Bronchial epithelial cell (primary cell): Measurements from ENCODE around the gene HMCN2. TPM values are rescaled to one million over a fixed set of nuclear protein-coding genes. Genes with fewer than 3 reads are reported as not detected.

Experiments used
- DNase-seq: peaks from one replicate; pipeline ENCODE4 v3.0.0-alpha.2; 2010; ENCODE audit warnings: low read depth
- FAIRE-seq: peaks from 2 replicates; lab custom pipeline; 2011; peaks lifted over from hg19 to GRCh38; lab: Jason Lieb, UNC
- H3K27me3 ChIP-seq: 2 replicates; pipeline ENCODE4 v1.5.1; 2011; ENCODE audit warnings: low read length; ENCODE audit not compliant: control insufficient read depth, insufficient read depth
- H3K36me3 ChIP-seq: 2 replicates; pipeline ENCODE4 v1.5.1; 2011; ENCODE audit warnings: low read length; ENCODE audit not compliant: control insufficient read depth, insufficient read depth
- H3K4me3 ChIP-seq: 2 replicates; pipeline ENCODE4 v1.5.1; 2011; ENCODE audit warnings: mild to moderate bottlenecking, low read depth, low read length, control low read depth
- CTCF ChIP-seq: IDR thresholded peaks from 2 replicates; pipeline ENCODE4 v1.5.1; 2011; ENCODE audit warnings: mild to moderate bottlenecking, moderate library complexity, low read length, control low read depth, inconsistent platforms; ENCODE audit not compliant: insufficient read depth, severe bottlenecking
- total RNA-seq: library from RNA; depleted of rRNA; stranded (reverse); fragments of >200 nt; gene quantifications from 2 replicates; pipeline ENCODE4 v1.2.1, GENCODE V29; 2014

HMCN2 gene
- total RNA-seq, 1 donor from 2014 or later: under 0.01 TPM

- DNase-seq (no peak), FAIRE-seq (no peak)
- Histone ChIP-seq H3K27me3 (no peaks in the 10 kb centered on the region), H3K4me3 (no peak overlapping the region), H3K36me3 (no peaks in the 10 kb centered on the region)
- no peak for TF ChIP-seq CTCF
Observed at GRCh38 chr9:130356877-130357584, 91.5 kb downstream of the HMCN2 start.

GRCh38 chr9:130358928-130359327 lies 93.4 kb downstream of the HMCN2 start:
- TF ChIP-seq CTCF: no peak
- H3K27me3 ChIP-seq: no peaks in the 10 kb centered on the region
- H3K4me3 ChIP-seq: no peak overlapping the region
- DNase-seq: no peak
- no peaks in the 10 kb centered on the region for H3K36me3 ChIP-seq
- FAIRE-seq: no peak

- no peaks in the 10 kb centered on the region for H3K36me3 ChIP-seq
- H3K4me3 ChIP-seq: no peak overlapping the region
- H3K27me3 ChIP-seq: no peaks in the 10 kb centered on the region
- DNase-seq (no peak), FAIRE-seq (no peak)
- TF ChIP-seq CTCF: no peak
Observed at GRCh38 chr9:130359819-130360218, 94.3 kb downstream of the HMCN2 start.

- TF ChIP-seq CTCF: no peak
- FAIRE-seq (no peak), DNase-seq (no peak)
- Histone ChIP-seq H3K4me3 (no peak overlapping the region), H3K36me3 (no peaks in the 10 kb centered on the region), H3K27me3 (no peaks in the 10 kb centered on the region)
Observed at GRCh38 chr9:130360672-130361071, 95.1 kb downstream of the HMCN2 start.

DNA sequence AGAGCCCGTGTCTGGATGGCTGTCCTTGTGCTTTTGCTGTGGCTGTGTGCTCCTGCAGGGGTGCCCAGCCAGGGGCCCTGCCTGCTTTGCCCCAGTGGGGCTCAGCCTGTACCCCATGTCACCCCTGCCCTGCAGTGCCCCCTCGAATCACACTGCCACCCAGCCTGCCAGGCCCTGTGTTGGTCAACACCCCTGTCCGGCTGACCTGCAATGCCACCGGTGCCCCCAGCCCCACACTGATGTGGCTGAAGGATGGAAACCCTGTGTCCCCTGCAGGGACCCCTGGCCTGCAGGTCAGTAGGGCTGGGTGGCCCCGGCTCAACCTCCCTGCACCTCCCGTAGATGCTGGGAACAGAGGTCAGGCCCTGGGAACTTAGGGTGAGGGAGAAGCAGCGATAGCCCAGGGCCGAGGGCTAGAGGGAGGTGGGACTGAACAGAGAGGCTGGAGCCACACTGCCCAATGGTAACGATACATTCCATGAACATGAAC lies 96.4 kb downstream of the HMCN2 start:
- no peaks in the 10 kb centered on the region for H3K27me3 ChIP-seq
- no peak for TF ChIP-seq CTCF
- FAIRE-seq: no peak
- H3K4me3 ChIP-seq: no peak overlapping the region
- no peaks in the 10 kb centered on the region for H3K36me3 ChIP-seq
- DNase-seq: no peak

GRCh38 chr9:130362691-130363090 lies 97.1 kb downstream of the HMCN2 start:
- FAIRE-seq (no peak), DNase-seq (no peak)
- no peaks in the 10 kb centered on the region for H3K27me3 ChIP-seq
- no peaks in the 10 kb centered on the region for H3K36me3 ChIP-seq
- no peak overlapping the region for H3K4me3 ChIP-seq
- TF ChIP-seq CTCF: no peak
